ENCODE data around the gene ZNF681. TPM values are rescaled to one million over a fixed set of nuclear protein-coding genes. Genes with fewer than 3 reads are reported as not detected.
"Not testable (repeated sequence)": the region's sequence is repeated elsewhere in the genome, so short reads cannot be mapped to it uniquely, and the experiment has no call there.

Gene ZNF681
- total and polyA plus RNA-seq, 2 of the 13 experiments (the other 11 are each of a cell fraction or from before 2014, with no cell fraction given): not detected

DNA sequence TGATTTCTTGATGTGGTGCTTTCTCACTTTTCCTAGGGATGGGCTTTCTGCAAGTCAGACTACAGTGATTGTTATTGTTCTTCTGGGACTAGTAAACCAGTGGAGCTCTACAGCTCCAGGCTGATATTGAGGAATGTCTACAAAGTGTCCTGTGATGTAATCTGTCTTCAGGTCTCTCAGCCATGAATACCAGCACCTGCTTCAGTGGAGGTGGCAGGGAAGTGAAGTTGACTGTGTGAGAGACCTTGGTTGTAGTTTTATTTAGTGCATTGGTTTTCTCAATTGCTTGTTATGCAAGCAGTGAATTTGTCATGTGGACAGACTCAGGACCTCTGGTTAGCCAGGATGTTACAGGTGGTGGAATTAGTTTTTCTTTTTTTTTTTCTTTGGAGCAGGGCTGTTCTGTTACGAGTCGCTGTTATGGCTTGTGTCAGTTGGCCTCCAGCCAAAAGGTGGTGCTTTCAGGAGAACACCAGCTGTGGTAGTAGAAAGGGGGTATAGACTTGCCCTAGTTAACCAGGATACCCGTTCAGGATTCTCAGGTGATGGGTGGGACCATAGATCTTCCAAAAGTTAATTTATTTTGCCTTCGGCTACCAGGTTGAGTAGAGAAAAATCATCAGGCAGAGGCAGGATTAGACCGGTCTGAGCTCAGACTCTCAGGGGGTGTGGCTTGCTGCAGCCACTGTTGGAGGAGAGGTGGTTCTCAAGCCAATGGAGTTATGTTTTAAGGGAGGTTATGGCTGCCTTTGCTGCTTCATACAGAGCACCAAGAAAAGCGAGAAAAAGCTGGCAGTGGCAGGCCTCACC is 59.8 kb downstream of the ZNF681 start (continued):
- no peak for TF ChIP-seq MLX (CRISPR knock-in tag; IDR thresholded peaks at IDR 0.05)
- TF ChIP-seq, protein P1, sequence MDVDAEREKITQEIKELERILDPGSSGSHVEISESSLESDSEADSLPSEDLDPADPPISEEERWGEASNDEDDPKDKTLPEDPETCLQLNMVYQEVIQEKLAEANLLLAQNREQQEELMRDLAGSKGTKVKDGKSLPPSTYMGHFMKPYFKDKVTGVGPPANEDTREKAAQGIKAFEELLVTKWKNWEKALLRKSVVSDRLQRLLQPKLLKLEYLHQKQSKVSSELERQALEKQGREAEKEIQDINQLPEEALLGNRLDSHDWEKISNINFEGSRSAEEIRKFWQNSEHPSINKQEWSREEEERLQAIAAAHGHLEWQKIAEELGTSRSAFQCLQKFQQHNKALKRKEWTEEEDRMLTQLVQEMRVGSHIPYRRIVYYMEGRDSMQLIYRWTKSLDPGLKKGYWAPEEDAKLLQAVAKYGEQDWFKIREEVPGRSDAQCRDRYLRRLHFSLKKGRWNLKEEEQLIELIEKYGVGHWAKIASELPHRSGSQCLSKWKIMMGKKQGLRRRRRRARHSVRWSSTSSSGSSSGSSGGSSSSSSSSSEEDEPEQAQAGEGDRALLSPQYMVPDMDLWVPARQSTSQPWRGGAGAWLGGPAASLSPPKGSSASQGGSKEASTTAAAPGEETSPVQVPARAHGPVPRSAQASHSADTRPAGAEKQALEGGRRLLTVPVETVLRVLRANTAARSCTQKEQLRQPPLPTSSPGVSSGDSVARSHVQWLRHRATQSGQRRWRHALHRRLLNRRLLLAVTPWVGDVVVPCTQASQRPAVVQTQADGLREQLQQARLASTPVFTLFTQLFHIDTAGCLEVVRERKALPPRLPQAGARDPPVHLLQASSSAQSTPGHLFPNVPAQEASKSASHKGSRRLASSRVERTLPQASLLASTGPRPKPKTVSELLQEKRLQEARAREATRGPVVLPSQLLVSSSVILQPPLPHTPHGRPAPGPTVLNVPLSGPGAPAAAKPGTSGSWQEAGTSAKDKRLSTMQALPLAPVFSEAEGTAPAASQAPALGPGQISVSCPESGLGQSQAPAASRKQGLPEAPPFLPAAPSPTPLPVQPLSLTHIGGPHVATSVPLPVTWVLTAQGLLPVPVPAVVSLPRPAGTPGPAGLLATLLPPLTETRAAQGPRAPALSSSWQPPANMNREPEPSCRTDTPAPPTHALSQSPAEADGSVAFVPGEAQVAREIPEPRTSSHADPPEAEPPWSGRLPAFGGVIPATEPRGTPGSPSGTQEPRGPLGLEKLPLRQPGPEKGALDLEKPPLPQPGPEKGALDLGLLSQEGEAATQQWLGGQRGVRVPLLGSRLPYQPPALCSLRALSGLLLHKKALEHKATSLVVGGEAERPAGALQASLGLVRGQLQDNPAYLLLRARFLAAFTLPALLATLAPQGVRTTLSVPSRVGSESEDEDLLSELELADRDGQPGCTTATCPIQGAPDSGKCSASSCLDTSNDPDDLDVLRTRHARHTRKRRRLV (CRISPR knock-in tag; IDR thresholded peaks at IDR 0.05): no peak
- no peak for TF ChIP-seq ZBTB21 (CRISPR knock-in tag; IDR thresholded peaks at IDR 0.05)
- no peak for TF ChIP-seq HNF1A (IDR thresholded peaks at IDR 0.05; ENCODE audit: low read depth)
- TF ChIP-seq HNF1A (CRISPR knock-in tag; IDR thresholded peaks at IDR 0.05; ENCODE audit: borderline replicate concordance): no peak
- TF ChIP-seq NFIC (IDR thresholded peaks at IDR 0.05; ENCODE audit: low read length): no peak
- TF ChIP-seq MXI1 (IDR thresholded peaks at IDR 0.05; ENCODE audit: borderline replicate concordance, low read depth, low read length): no peak
- TF ChIP-seq HES4 (CRISPR knock-in tag; IDR thresholded peaks at IDR 0.05; ENCODE audit: borderline replicate concordance): no peak
- TF ChIP-seq, protein P2, sequence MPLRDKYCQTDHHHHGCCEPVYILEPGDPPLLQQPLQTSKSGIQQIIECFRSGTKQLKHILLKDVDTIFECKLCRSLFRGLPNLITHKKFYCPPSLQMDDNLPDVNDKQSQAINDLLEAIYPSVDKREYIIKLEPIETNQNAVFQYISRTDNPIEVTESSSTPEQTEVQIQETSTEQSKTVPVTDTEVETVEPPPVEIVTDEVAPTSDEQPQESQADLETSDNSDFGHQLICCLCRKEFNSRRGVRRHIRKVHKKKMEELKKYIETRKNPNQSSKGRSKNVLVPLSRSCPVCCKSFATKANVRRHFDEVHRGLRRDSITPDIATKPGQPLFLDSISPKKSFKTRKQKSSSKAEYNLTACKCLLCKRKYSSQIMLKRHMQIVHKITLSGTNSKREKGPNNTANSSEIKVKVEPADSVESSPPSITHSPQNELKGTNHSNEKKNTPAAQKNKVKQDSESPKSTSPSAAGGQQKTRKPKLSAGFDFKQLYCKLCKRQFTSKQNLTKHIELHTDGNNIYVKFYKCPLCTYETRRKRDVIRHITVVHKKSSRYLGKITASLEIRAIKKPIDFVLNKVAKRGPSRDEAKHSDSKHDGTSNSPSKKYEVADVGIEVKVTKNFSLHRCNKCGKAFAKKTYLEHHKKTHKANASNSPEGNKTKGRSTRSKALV (CRISPR knock-in tag; IDR thresholded peaks at IDR 0.05): no peak

- H3K4me1 ChIP-seq (ENCODE audit: insufficient read depth, low read length): peaks cover 13% of the 10 kb centered on the region; the same call in 1 of the 2 replicates
- DNase-seq (ENCODE audit: low spot score); H4K20me1 ChIP-seq (ENCODE audit: insufficient read depth, low read length); ATAC-seq; in situ Hi-C loops (cut with HindIII; ENCODE audit: extremely low pct_ligation_motif_present, low pct_unique_long_range_greater_than_20kb); H3K4me2 ChIP-seq (ENCODE audit: low read depth, low read length); H3K79me2 ChIP-seq (ENCODE audit: insufficient read depth, low read length); POLR2A ChIA-PET; H3K9ac ChIP-seq (ENCODE audit: insufficient read depth, low read depth, low read length); FAIRE-seq; CTCF ChIA-PET (ENCODE audit: low intra/inter-chr PET ratio, low total read pairs); H3K4me3 ChIP-seq (replicated peaks in 1 of 3; ENCODE audit: insufficient read depth in 1 of 3, low read depth in 2 of 3, low read length in 3 of 3); H3K36me3 ChIP-seq (replicated peaks in 1 of 2; ENCODE audit: control insufficient read depth in 1 of 2, insufficient read depth in 2 of 2, low read length in 2 of 2); H3K27me3 ChIP-seq (ENCODE audit: control insufficient read depth in 1 of 2, insufficient read depth in 2 of 2, low read length in 2 of 2); H2AFZ ChIP-seq (ENCODE audit: low read length); H3K27ac ChIP-seq (ENCODE audit: extremely low read length, insufficient read depth, low read length); intact Hi-C loops (cut with micrococcal nuclease; ENCODE audit: unreplicated experiment); BruUV-seq (replicated peaks); H3K9me3 ChIP-seq (ENCODE audit: low read length): not testable (repeated sequence)
- 0% methylated on average over 3 of the region's 9 CpGs for WGBS (ENCODE audit: low lambda C conversion rate)
Observed at GRCh38 chr19:23692937-23693336, 65.8 kb downstream of the ZNF681 start.
